HG02610 (cell line): Measurements from ENCODE around the gene MYH7B.

ENCODE experiments used
- ATAC-seq: cut with Tn5 transposase; IDR thresholded peaks from one replicate; pipeline ENCODE4 v1.9.1; 2021; ENCODE audit warnings: mild to moderate bottlenecking, moderate library complexity; ENCODE audit not compliant: unreplicated experiment

The MYH7B gene

GRCh38 chr20:34990231-34990630 is 34.6 kb downstream of the MYH7B start:
- no peak for ATAC-seq

- ATAC-seq: no peak
These were observed 35.1 kb downstream of the MYH7B start for GRCh38 chr20:34990661-34991214.

GRCh38 chr20:34992751-34993417 is 37.2 kb downstream of the MYH7B start:
- no peak for ATAC-seq

- no peak for ATAC-seq
These were observed 38.4 kb downstream of the MYH7B start for GRCh38 chr20:34993941-34994508.

- no peak for ATAC-seq
These were observed 39.0 kb downstream of the MYH7B start for GRCh38 chr20:34994509-34995131.

- no peak for ATAC-seq
These were observed 39.5 kb downstream of the MYH7B start for GRCh38 chr20:34995192-34995591.

GRCh38 chr20:34995696-34996095 is 40.0 kb downstream of the MYH7B start:
- ATAC-seq: no peak

GRCh38 chr20:34996243-34997028 is 40.8 kb downstream of the MYH7B start:
- ATAC-seq: no peak

- no peak for ATAC-seq
These were observed 41.5 kb downstream of the MYH7B start for GRCh38 chr20:34997131-34997561.

GRCh38 chr20:34997774-34998173 is 42.1 kb downstream of the MYH7B start:
- ATAC-seq: no peak

GRCh38 chr20:34998331-34998950 is 42.8 kb downstream of the MYH7B start:
- ATAC-seq: no peak

GRCh38 chr20:34999021-34999451 is 43.4 kb downstream of the MYH7B start:
- ATAC-seq: no peak

GRCh38 chr20:34999782-35000181 is 44.1 kb downstream of the MYH7B start:
- ATAC-seq: no peak

- ATAC-seq: no peak
These were observed 44.7 kb downstream of the MYH7B start for GRCh38 chr20:35000311-35000921.

GRCh38 chr20:35000922-35001595 is 45.4 kb downstream of the MYH7B start:
- ATAC-seq: no peak

GRCh38 chr20:35001596-35002362 is 46.1 kb downstream of the MYH7B start:
- no peak for ATAC-seq

- ATAC-seq: no peak
These were observed 47.0 kb downstream of the MYH7B start for GRCh38 chr20:35002426-35003210.
